SK-N-SH (cell line): ENCODE data around the gene TIAM2. TPM values are rescaled to one million over a fixed set of nuclear protein-coding genes. Genes with fewer than 3 reads are reported as not detected.

Source experiments
- CTCF ChIA-PET: fragments of 300-600, 350-600 bp; formaldehyde crosslinking; extraction: SDS; loops from one replicate; lab custom pipeline; 2021; lab: Yijun Ruan, JAX
- POLR2A ChIA-PET: fragments of 350-600 bp; sonication (Branson Sonifier 250); formaldehyde crosslinking; extraction: SDS; loops from one replicate; lab custom pipeline; 2020; ENCODE audit warnings: antibody characterized with exemption, inconsistent platforms; lab: Yijun Ruan, JAX
- DNase-seq: peaks from one replicate; pipeline ENCODE4 v3.0.0; 2012
- H2AFZ ChIP-seq: fragments of 200-600 bp; sonication (generic); 2 replicates; pipeline ENCODE4 v1.8.1; 2016; ENCODE audit warnings: antibody characterized with exemption, mild to moderate bottlenecking, low read depth
- H3F3A ChIP-seq: fragments of 200-600 bp; sonication (generic); replicated peaks from 2 replicates; pipeline ENCODE3; 2016; ENCODE audit warnings: antibody characterized with exemption, mild to moderate bottlenecking; ENCODE audit not compliant: insufficient read depth
- H3K27ac ChIP-seq, 2 experiments: fragments of 200-500 bp in 1 of 2; fragments of 200-600 bp in 1 of 2; sonication (Bioruptor generic) in 1 of 2; sonication (generic), shearing (Covaris generic) in 1 of 2; 2 replicates each; pipeline versions ENCODE4 v1.5.1 to v1.6.1; 2014 to 2016; ENCODE audit warnings: low read depth in 2 of 2, inconsistent platforms in 1 of 2, low read length in 1 of 2, mild to moderate bottlenecking in 1 of 2, mixed read lengths in 1 of 2
- H3K27me3 ChIP-seq: fragments of 200-600 bp; sonication (generic), shearing (Covaris generic); 2 replicates; pipeline ENCODE4 v1.6.1; 2016; ENCODE audit warnings: mixed run types; ENCODE audit not compliant: insufficient read depth
- H3K36me3 ChIP-seq, 2 experiments: fragments of 200-500 bp in 1 of 2; fragments of 200-600 bp in 1 of 2; sonication (Bioruptor generic) in 1 of 2; sonication (generic) in 1 of 2; replicated peaks in 1 of 2; 2 replicates each; pipeline versions ENCODE3 to v1.5.1; 2014 to 2016; ENCODE audit warnings: low read length in 1 of 2, mild to moderate bottlenecking in 1 of 2; ENCODE audit not compliant: insufficient read depth in 2 of 2, control insufficient read depth in 1 of 2
- H3K4me1 ChIP-seq, 2 experiments: fragments of 200-500 bp in 1 of 2; fragments of 200-600 bp in 1 of 2; sonication (Bioruptor generic) in 1 of 2; sonication (generic), shearing (Covaris generic) in 1 of 2; 2 replicates each; pipeline versions ENCODE4 v1.5.1 to v1.6.1; 2014 to 2016; ENCODE audit warnings: low read depth in 1 of 2, low read length in 1 of 2, mixed run types in 1 of 2; ENCODE audit not compliant: insufficient read depth in 2 of 2, control insufficient read depth in 1 of 2
- H3K4me2 ChIP-seq: fragments of 200-600 bp; sonication (generic), shearing (Covaris generic); 2 replicates; pipeline ENCODE4 v1.6.1; 2017; ENCODE audit warnings: mixed run types
- H3K4me3 ChIP-seq, 2 experiments: fragments of 200-500 bp in 1 of 2; fragments of 200-600 bp in 1 of 2; sonication (Bioruptor generic) in 1 of 2; sonication (generic), shearing (Covaris generic) in 1 of 2; 2 replicates each; pipeline versions ENCODE4 v1.5.1 to v1.8.1; 2014 to 2016; ENCODE audit warnings: low read depth in 2 of 2, inconsistent platforms in 1 of 2, low read length in 1 of 2, mild to moderate bottlenecking in 1 of 2, mixed read lengths in 1 of 2, moderate library complexity in 1 of 2
- H3K79me2 ChIP-seq: fragments of 200-600 bp; sonication (generic); 2 replicates; pipeline ENCODE4 v1.8.1; 2017; ENCODE audit warnings: mild to moderate bottlenecking; ENCODE audit not compliant: insufficient read depth
- H3K9ac ChIP-seq: fragments of 200-600 bp; sonication (generic); 2 replicates; pipeline ENCODE4 v1.6.1; 2017; ENCODE audit warnings: mixed run types
- H3K9me2 ChIP-seq: fragments of 200-600 bp; sonication (generic); 2 replicates; pipeline ENCODE4 v1.6.1; 2017; ENCODE audit warnings: mixed run types
- H3K9me3 ChIP-seq: fragments of 200-600 bp; sonication (generic); 2 replicates; pipeline ENCODE4 v1.6.1; 2017; ENCODE audit warnings: mixed run types, mild to moderate bottlenecking, moderate library complexity
- H4K20me1 ChIP-seq: fragments of 200-600 bp; sonication (generic); 2 replicates; pipeline ENCODE4 v1.6.1; 2017; ENCODE audit warnings: mild to moderate bottlenecking, mixed run types; ENCODE audit not compliant: insufficient read depth
- FOXJ3 ChIP-seq: sonication (generic); formaldehyde crosslinking; IDR thresholded peaks from 2 replicates; pipeline ENCODE4 v1.5.1; 2020; ENCODE audit warnings: mild to moderate bottlenecking, missing genetic modification reagents
- FOXM1 ChIP-seq: IDR thresholded peaks from 2 replicates; pipeline ENCODE4 v1.4.0; 2012; ENCODE audit warnings: low read depth, mild to moderate bottlenecking
- GATA2 ChIP-seq: sonication (generic); formaldehyde crosslinking; IDR thresholded peaks from 2 replicates; pipeline ENCODE4 v1.5.0; 2020; ENCODE audit warnings: mild to moderate bottlenecking, missing genetic modification reagents
- JUND ChIP-seq: IDR thresholded peaks from 2 replicates; pipeline ENCODE4 v1.4.0; 2012
- MAX ChIP-seq: IDR thresholded peaks from 2 replicates; pipeline ENCODE4 v1.4.0; 2012; ENCODE audit warnings: low read depth
- MEF2A ChIP-seq: IDR thresholded peaks from 2 replicates; pipeline ENCODE4 v1.4.0; 2012; ENCODE audit warnings: low read depth, borderline replicate concordance
- NRF1 ChIP-seq: IDR thresholded peaks from 2 replicates; pipeline ENCODE4 v1.6.1; 2012; ENCODE audit warnings: low read depth, mild to moderate bottlenecking, low read length
- PBX3 ChIP-seq: IDR thresholded peaks from 2 replicates; pipeline ENCODE4; 2012
- POLR2AphosphoS5 ChIP-seq: IDR thresholded peaks from 2 replicates; pipeline ENCODE4 v1.6.1; 2012; ENCODE audit warnings: low read depth, low read length
- RAD21 ChIP-seq: IDR thresholded peaks from 2 replicates; pipeline ENCODE4 v1.6.1; 2012; ENCODE audit warnings: mild to moderate bottlenecking, low read length
- RCOR1 ChIP-seq: fragments of 150-350 bp; IDR thresholded peaks from 2 replicates; pipeline ENCODE4 v1.6.1; 2017; ENCODE audit warnings: antibody characterized with exemption, low read length
- RXRA ChIP-seq: IDR thresholded peaks from 2 replicates; pipeline ENCODE4 v1.4.0; 2012; ENCODE audit warnings: low read depth, mild to moderate bottlenecking, borderline replicate concordance
- SIN3A ChIP-seq: IDR thresholded peaks from 2 replicates; pipeline ENCODE4 v1.6.1; 2012; ENCODE audit warnings: low read depth, mild to moderate bottlenecking, low read length, moderate library complexity, borderline replicate concordance
- SMC3 ChIP-seq: IDR thresholded peaks from 2 replicates; pipeline ENCODE4 v1.6.1; 2012; ENCODE audit warnings: low read depth, low read length, improper control_type of control experiment
- TAF1 ChIP-seq: IDR thresholded peaks from 2 replicates; pipeline ENCODE4 v1.6.1; 2012; ENCODE audit warnings: low read depth, mild to moderate bottlenecking, low read length, moderate library complexity, borderline replicate concordance
- TEAD4 ChIP-seq: IDR thresholded peaks from 2 replicates; pipeline ENCODE4 v1.4.0; 2012; ENCODE audit warnings: mild to moderate bottlenecking, borderline replicate concordance; ENCODE audit not compliant: insufficient read depth
- ZBTB33 ChIP-seq: IDR thresholded peaks from 2 replicates; pipeline ENCODE4 v1.4.0; 2012; ENCODE audit warnings: low read depth, borderline replicate concordance
- WGBS: methylation state at CpG from one replicate; pipeline ENCODE4 v1.1.6; 2017; ENCODE audit warnings: low lambda C conversion rate; 5-methylcytosine and 5-hydroxymethylcytosine counted together
- polyA plus RNA-seq, 3 experiments: library from polyadenylated mRNA; depleted of rRNA; stranded (reverse); fragments of >200 nt; gene quantifications; 2 replicates each; pipeline ENCODE4 v1.2.3, GENCODE V29; 2012

The TIAM2 gene
- polyA plus RNA-seq, 1 of the 3 experiments (the other 2 are of a cell fraction), result 13.6 TPM

GRCh38 chr6:155026706-155027045 lies 31.6 kb downstream of the TIAM2 start:
- TF ChIP-seq RCOR1 (no peak), GATA2 (CRISPR knock-in tag) (no peak)
- Histone ChIP-seq H3K4me2 (peak overlapping the region; percentile 65; the same call in 1 of the 2 replicates), H3F3A (peaks cover 23% of the 10 kb centered on the region), H2AFZ (no peak overlapping the region), H3K9me3 (no peaks in the 10 kb centered on the region), H4K20me1 (no peaks in the 10 kb centered on the region), H3K79me2 (peaks cover 3% of the 10 kb centered on the region; the same call in 1 of the 2 replicates), H3K9ac (no peak overlapping the region), H3K4me3 (no peak overlapping the region), H3K27me3 (no peaks in the 10 kb centered on the region), H3K4me1 (no peaks in the 10 kb centered on the region; a peak in 1 of 4 replicates), H3K27ac (peak overlapping the region; percentile 17 to 79; a peak in 2 of 4 replicates), H3K9me2 (no peaks in the 10 kb centered on the region), H3K36me3 (no peaks in the 10 kb centered on the region)
- ChIA-PET CTCF (no interaction called here), POLR2A (no interaction called here)
- 57% methylated on average over 4 of the region's 4 CpGs for WGBS
- no peak for DNase-seq

GRCh38 chr6:155030148-155030720 lies 35.1 kb downstream of the TIAM2 start:
- no peak overlapping the region for H3K9ac ChIP-seq
- H3K9me2 ChIP-seq, result no peaks in the 10 kb centered on the region
- H3K27me3 ChIP-seq, result no peaks in the 10 kb centered on the region
- DNase-seq, result no peak
- H3K27ac ChIP-seq, result no peak overlapping the region
- H3K9me3 ChIP-seq, result no peaks in the 10 kb centered on the region
- H3F3A ChIP-seq, result peaks cover 23% of the 10 kb centered on the region
- no peak overlapping the region for H3K4me3 ChIP-seq
- H2AFZ ChIP-seq, result no peak overlapping the region
- peaks cover 3% of the 10 kb centered on the region; the same call in 1 of the 2 replicates for H3K79me2 ChIP-seq
- CTCF ChIA-PET, result no interaction called here
- no peaks in the 10 kb centered on the region; a peak in 1 of 4 replicates for H3K4me1 ChIP-seq
- no peaks in the 10 kb centered on the region for H4K20me1 ChIP-seq
- POLR2A ChIA-PET, result no interaction called here
- H3K4me2 ChIP-seq, result no peak overlapping the region
- H3K36me3 ChIP-seq, result peaks cover 0 to 5% of the 10 kb centered on the region in 2 experiments
- 93% methylated on average over 8 of the region's 8 CpGs for WGBS
- TF ChIP-seq JUND (no peak), FOXJ3 (no peak), POLR2AphosphoS5 (no peak), TAF1 (no peak), TEAD4 (no peak), SIN3A (no peak)

GRCh38 chr6:155031091-155031490 lies 36.0 kb downstream of the TIAM2 start:
- H2AFZ ChIP-seq, result no peak overlapping the region
- no peaks in the 10 kb centered on the region for H4K20me1 ChIP-seq
- peaks cover 0 to 5% of the 10 kb centered on the region in 2 experiments for H3K36me3 ChIP-seq
- no peaks in the 10 kb centered on the region for H3K9me3 ChIP-seq
- no peak overlapping the region for H3K4me2 ChIP-seq
- 90% methylated on average over 1 of the region's 1 CpG for WGBS
- H3K4me1 ChIP-seq, result no peaks in the 10 kb centered on the region; a peak in 1 of 4 replicates
- H3K9me2 ChIP-seq, result no peaks in the 10 kb centered on the region
- H3K9ac ChIP-seq, result no peak overlapping the region
- H3K27me3 ChIP-seq, result no peaks in the 10 kb centered on the region
- H3K4me3 ChIP-seq, result no peak overlapping the region
- peaks cover 15% of the 10 kb centered on the region for H3F3A ChIP-seq
- POLR2A ChIA-PET, result no interaction called here
- DNase-seq, result no peak
- no peak overlapping the region for H3K27ac ChIP-seq
- CTCF ChIA-PET, result interaction anchor here (0.8 kb wide), 1 partner anchor 9 kb away, joined by 3 read pairs; no protein-coding TSS in a partner anchor
- H3K79me2 ChIP-seq, result peaks cover 3% of the 10 kb centered on the region; the same call in 1 of the 2 replicates
- TF ChIP-seq PBX3 (no peak), RAD21 (no peak), GATA2 (CRISPR knock-in tag) (no peak), RXRA (no peak), MAX (no peak), RCOR1 (no peak), ZBTB33 (no peak), FOXJ3 (no peak), SMC3 (no peak), MEF2A (no peak), FOXM1 (no peak), NRF1 (no peak), JUND (no peak)
